Iris pigment epithelial cell (primary cell): ENCODE data around the gene SLC41A1.
A peak's percentile ranks its signal among the peaks of the same experiment; 100 is the strongest.

Source experiments
- DNase-seq: peaks from one replicate; pipeline ENCODE4 v3.0.0-alpha.2; 2011; ENCODE audit warnings: low read depth

SLC41A1 gene

DNA sequence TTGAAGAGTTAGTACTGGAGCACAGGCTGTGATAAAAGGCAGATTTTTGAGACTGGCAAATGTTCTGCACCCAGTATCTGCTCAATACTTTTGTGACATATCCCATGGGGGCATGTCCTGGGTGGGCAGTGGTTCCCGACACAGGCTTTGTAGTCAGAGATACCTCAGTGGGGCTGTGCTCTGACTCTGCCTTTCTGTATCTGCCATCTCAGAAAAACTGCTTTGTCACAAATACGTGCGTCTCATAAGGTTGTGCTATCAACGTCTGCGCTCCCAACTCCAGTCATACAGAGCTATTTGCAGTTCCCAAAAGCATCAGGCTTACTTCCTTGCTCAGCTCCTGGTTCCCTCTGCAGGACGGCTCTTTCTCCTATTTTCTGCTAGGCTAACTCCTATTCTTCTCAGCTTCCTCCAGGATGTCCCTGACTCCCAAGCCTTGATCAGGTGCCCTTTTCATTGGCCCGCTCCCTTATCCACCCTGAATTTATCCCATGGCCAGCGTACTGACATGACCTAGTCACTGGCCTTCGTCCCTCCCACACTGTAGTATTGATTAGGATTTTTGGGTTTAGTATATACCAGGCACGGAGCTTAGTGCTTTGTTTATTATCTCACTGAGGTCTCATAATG, 25.6 kb downstream of the SLC41A1 start:
- DNase-seq: no peak

DNA sequence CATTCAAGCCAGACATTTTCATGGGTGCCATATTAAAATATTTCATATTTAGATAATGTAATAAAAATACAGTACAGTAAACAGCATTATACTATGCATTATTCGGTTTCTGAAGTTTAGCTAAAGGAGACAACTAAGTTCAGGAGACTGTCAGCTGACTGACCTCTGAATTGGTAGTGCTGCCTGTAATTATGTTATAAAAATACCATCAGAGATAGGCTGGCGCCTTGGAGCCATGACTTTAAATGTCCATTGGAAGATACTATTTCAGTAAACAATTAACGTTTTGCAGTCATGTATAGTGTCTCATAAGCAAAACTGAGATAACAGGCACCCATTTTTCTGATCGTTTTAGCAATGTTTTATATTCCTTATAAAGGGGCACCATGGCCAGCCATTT, 26.4 kb downstream of the SLC41A1 start:
- no peak for DNase-seq

DNA sequence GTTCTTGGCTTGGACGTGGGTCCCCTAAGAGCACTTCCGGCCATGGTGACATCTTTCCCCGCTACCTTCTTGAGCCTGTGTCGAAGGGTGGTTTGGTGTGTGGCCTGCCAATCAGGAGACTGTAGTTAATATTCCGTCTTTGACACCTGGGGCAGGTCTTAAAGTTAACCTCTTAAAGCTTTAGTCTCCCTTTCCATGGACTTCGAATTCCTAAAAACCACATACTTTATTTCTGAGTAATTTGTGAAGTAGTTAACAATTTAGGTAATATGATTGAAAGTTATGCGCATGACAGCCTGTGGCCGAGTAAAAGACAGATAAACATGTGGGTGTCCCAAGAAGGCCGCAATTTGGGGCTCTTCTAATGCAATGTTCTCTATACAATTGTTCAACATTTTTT, 27.6 kb downstream of the SLC41A1 start:
- DNase-seq: no peak

DNA sequence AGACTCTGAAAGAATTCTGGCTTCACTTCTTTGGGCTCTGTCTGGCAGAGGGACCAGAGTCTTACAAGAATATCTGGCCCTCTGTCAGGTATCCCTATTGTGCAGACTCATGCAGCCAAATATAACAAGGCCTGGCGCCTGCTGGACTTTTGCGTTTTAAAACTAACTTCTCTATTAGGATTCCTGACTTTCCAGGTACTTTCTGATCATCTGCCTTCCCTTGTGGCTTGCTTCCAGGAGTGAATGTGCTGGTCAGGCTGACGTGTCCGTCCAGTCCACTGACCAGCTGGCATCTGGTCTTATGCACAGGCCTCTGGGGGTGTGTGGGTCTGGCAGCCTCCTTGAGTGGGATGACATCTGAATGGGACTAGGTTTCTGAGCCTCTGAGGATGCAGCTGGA, 29.1 kb downstream of the SLC41A1 start:
- DNase-seq: peak; percentile 47

DNA sequence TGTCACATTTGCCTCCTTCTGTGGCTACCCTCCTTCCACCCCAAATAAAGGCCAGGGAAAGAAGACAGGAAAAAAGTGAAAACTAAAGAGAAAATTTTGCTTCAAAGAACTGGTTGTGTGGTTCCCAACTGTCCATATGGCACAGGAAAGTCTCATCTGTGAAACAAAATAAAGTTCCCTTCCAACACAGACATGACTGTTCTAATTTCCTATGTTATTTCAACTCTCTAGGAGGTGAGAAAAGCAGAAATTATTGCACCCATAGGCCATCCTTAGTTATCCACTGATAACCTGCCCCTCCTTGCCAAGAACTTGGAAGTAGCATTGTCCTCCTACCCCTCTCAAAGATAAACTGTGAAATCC, 29.6 kb downstream of the SLC41A1 start:
- DNase-seq: no peak

DNA sequence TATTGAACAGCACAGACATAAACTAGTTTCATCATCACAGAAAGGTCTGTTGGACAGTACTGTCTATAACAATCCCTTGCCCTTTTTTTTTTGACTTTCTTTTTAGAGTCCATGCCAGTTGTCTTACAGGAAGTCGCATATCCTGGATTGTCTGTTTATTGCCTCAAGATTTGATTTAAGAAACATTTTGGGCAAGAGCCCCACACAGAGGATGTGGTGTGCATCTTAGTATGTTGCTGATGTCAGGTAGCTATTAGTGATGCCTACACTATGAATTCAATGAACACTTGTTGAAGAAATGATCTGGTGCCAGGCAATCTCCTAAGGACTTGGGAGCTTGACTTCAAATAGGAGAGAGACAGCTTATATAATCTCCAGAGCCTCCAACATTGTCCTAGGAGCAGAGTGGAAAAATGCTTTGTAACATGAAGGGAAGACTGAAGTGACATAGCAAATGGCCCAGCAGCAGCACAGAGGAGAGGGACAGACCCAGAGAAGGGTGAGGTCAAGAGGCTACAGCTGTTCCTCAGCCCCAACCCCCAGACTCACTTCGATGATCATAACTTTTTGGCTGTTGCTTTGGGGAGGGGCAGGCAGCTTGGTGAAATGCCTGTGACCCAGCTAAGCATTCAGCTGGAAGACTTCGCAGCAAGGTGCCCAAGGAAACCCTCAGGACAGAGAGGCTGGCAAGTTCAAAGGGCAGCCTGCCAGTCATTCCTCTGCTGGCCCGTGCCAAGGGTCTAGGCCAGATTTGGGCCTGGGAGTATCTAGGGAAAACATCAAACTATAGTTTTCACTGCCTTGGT, 30.2 kb downstream of the SLC41A1 start:
- DNase-seq: no peak

DNA sequence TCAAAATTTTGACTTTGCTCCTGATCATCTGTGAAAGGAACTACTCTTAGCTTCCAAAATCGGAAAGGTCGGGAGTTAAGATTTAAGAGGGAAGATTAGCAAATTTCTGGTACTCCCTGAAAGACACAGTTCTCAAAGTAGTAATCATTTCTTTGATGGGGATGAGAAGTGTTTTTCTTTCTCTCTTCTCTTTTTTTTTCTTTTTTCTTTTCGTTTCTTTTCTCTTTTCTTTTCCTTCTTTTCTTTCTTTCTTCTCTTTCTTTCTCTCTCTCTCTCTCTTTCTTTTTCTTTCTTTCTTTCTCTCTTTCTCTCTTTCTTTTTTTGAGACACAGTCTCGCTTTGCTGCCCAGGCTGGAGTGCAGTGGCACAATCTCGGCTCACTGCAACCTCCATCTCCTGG, 32.7 kb downstream of the SLC41A1 start:
- DNase-seq: no peak

DNA sequence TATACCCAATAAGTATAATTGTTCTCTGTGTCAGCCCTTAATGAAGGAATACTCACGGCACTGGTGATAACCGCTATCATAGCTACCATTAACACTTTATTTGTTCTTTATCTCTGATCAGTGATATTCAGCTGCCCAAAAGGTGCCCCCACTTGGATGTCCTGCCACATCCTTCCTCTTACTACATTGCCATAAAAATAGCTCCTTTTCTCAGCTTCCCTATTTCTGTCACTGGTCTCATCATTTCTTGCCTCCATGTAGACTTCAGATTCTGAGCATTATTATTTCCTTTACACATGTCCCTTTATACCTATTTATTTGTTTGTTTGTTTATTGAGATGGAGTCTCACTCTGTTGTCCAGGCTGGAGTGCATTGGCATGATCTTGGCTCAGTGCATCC, 35.0 kb downstream of the SLC41A1 start:
- no peak for DNase-seq

DNA sequence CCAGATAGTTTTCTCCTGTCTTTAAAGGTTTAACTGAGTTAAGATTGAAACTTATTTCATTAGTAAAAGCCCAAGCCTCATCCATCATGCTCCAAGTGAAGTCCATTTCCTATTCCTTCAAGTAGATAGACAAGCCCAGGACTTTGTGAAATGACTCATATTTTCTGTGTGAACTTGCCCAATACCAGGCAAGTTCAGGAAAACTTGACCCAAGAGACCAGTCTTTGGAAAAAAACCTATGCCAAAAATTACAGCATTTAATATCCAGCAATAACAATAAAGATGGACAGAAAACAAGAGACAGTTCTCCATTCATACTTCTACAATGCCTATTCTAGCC, 37.3 kb downstream of the SLC41A1 start:
- DNase-seq: peak; percentile 78

DNA sequence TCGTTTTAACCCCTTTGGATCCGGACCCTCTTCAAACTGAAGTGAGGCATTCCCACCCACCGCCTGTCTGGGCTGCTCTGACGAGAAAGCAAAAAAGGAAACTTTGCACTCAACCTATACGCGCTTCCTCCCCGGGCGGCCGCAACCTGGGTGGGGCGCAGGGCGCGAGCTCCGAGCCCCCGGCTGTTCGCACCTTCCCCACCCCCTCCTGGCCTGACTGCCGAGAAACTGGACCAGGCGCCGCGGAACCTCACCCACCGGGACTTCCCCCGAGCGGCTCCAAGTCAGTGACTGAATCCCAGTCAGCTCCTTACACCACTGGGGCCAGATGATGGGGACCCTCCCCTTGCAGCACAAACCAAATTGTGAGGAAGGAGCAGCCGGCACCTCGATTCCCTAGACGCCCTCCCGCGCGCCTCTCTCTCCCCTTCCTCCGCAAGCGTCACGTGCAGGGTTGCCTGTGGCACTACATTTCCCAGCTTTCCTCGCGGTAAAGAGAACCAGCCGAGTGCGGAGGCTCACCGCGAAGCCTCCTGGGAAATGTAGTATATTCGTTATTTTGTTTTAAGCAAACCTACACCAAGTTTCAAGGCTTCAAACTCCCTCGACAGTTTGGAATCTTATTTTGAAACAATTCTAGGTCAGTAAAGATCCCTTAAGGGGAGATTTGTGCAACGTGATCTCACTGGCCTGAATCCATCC, 37.8 kb downstream of the SLC41A1 start, which contains the start of gene RAB29:
RAB29 (minus strand) TSS at position 468 of the 702 bp plus-strand sequence. CDS start 526 bp downstream, outside the sequence.
- DNase-seq: peak; percentile 81

DNA sequence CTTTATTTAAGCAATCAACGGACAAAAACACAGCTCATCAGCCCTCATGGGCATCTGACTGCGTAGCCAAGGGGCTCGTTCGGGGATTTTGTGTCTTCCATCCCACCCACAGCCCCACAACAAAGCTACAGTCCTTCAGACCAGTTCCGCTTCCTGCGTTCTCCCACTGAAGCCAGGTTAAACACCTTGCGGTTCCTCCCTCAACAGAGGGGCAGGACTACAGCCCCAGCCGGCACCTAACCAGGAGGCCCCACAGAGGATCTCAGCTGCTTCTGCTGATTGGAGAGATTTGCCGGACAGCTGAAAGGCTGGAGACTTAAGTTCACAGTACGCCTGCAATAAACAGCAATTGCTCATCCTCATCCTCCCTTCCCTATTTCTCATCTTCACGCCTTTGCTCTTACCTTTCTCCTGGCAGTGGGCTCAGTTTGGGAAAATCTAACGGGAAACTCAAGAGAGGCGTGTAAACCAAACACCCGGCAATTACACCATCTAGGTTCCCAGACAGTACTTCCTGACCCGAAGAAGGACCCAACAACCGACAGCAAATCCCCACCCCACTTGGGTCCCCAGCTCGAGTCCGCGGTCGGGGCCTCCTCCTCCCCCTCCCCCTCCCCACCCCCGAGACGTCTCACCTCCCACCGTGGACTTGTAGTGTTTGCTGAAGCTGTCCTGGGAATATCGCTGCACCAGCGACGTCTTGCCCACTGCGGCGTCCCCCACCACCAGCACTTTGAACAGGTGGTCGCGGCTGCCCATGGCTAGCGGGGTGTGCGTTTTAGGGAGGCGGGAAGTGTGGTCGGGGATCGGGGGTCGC, 38.6 kb downstream of the SLC41A1 start:
- DNase-seq: peak; percentile 37

DNA sequence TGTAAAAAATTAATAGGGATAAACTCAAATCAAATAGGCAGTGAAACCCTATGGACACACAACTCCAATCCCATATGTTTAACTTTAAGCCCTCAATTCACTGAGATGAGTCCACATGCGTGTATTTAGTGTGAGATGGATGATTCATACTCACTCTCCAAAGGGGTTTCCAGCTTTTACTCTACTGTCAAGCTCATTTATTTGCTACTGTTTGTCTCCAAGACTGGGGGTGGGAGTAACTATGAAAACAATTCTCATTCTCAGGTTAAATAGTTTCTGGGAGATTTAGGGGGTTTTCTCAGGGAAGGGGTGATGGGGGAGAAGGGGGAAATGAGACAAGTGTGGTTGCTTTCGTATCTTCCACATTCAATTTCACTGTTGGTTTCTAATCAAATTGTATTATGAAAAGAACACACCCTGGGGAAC, 40.4 kb downstream of the SLC41A1 start:
- DNase-seq: no peak

DNA sequence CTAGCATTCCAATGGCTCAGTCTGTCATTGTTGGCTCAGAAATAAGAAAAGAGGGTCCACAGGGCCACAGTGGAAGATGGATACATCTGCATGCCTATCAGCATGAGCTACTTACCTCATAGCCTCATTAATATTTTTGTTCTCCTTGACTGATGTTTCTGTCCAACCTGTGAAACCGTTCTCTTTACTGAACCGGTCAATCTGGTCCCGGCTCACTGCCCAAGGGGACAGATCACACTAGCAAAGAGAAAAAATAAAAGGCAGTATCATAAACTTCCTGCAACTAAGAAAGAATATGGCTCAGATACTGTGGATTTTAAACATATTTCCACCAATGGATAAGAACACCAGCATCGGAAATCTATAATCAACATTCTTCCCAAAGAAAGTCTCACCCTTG, 42.4 kb downstream of the SLC41A1 start:
- DNase-seq: no peak

DNA sequence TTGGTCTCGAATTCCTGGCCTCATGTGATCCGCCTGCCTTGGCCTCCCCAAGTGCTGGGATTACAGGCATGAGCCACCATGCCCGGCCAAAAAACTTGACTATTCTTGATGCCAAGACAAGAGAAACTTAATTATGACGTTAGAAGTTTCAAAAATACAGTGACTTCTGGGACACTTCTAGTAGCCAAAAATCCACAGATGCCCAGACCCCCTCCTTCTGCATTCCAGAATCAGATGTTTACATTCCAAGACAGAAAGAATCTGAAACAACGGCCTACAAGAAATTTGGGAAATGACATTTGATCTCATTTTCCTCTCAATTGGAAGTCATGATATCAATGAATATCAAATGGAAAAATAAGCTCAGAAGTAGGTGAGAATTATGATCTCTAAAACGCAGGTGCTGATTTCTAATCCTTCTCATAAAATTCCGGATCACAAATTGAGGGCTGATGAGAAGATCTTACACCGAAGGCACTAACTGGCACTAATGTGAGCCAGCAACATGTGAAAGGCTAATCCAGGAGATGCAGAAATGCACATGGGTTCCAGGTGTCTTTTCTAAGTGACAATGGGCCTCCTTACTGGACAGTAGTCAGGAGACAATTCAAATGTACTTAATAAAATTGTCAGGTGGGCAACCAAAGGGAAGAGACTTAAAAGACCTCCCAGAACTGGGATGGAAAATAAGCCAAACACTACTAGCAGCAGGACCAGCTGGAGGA, 43.2 kb downstream of the SLC41A1 start:
- no peak for DNase-seq

DNA sequence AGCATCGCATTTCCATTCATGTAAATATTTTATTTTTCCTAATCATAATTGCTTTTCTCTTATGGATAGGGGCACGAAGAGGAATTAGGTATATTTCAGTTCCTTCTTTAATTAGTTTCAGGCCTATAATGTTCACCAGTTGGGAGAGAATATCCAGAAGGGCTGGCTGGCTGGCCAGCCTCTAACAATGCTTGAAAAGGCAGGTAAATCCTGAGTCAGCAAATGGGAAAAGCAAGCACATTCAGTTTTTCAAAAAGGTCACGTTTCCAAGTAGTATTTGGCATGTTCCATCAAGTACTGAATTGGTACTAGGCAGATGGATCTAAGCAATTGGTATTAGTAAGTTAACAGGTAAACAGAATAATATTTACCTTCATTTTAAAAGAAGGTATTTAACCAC, 45.8 kb downstream of the SLC41A1 start:
- DNase-seq: no peak

DNA sequence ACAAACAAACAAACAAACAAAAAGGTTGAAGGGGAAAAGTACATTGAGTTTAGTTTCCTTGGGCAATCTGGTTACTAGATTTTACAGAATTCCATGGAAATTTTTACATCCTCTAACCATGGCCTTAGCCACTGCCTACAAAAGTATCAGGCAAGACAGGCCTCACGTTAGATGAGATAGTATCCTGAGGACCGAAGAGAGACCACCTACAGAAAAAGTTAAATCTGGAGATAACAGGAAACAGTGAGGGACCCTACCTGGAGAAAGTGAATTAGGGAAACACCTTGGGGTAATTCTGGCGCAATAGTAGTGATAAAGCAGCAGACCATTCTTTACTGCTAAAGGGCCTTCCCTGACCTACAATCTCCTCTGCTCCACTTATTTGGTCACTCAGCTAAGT, 46.4 kb downstream of the SLC41A1 start:
- no peak for DNase-seq

DNA sequence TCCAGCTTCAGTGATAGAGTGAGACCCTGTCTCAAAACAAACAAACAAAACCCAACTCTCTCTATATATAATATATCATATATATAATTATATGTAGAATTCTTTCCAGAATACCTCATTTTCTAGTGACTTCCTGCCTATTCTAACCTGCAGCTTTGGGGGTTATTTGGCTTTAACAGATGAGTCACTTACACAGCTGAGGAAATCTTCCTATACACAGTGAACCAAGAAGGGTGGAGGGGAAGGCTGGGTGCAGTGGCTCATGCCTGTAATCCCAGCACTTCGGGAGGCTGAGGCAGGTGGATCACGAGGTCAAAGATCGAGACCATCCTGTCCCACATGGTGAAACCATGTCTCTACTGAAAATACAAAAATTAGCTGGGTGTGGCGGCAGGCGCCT, 47.0 kb downstream of the SLC41A1 start:
- peak; percentile 72 for DNase-seq

DNA sequence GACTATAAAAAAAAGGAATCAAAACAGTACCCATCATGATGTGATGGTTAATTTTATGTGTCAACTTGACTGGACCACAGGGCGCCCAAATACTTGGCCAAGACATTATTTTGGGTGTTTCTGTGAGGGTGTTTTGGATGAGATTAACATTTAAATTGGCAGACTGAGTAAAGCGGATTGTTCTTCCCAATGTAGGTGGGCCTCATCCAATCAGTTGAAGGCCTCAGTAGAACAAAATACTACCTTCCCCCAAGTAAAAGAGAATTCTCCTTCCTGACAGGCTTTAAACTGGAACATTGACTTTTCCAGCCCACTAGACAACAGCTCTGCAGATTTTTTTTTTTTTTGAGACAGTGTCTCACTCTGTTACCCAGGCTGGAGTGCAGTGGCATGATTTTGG, 48.4 kb downstream of the SLC41A1 start:
- DNase-seq: no peak

DNA sequence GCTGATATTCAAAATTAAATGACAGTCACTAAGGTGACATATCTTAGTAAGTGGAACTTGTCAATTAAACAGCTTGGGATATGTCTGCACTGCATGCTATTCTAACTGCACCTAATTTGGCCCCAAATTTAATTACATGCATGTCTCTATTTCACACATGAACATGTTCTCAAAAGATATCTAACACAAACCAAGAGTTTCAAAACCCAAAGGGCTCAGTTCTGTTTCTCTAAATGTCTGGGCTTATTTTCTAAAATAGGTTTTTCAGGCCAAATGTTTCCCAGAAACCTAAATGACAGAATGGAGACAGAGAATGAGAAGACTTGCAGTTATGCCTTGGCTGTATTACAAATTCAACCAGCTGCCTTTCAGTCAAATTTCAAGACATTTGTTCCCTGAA, 49.0 kb downstream of the SLC41A1 start:
- DNase-seq: no peak

DNA sequence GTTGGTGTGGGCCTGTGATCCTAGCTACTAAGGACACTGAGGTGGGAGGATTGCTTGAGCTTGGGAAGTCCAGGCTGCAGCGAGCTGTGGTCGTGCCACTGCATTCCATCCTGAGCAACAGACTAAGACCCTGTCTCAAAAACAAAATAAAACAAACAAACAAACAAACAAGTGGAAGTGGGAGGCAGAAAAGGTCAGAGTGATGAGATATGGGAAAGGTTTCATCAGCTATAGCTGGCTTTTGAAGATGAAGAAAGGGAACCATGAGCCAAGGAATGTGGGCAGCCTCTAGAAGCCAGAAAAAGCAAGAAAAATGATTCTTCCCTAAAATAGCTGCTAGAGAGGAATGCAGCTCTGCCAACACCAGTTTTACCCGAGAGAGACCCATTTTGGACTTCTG, 52.4 kb downstream of the SLC41A1 start:
- DNase-seq: no peak

DNA sequence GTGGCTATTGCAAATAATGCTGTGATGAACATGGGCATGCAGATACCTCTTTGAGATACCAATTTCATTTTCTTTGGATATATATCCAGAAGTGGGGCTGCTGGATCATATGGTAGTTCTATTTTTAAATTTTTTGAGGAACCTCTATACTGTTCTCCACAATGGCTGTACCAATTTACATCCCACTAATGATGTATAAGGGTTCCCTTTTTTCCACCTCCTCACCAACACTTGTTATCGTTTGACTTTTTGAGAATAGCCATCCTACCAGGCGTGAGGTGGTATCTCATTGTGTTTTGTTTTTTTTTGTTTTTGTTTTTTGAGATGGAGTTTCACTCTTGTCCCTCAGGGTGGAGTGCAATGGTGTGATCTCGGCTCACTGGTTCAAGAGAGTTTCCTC, 56.4 kb downstream of the SLC41A1 start:
- DNase-seq: no peak

DNA sequence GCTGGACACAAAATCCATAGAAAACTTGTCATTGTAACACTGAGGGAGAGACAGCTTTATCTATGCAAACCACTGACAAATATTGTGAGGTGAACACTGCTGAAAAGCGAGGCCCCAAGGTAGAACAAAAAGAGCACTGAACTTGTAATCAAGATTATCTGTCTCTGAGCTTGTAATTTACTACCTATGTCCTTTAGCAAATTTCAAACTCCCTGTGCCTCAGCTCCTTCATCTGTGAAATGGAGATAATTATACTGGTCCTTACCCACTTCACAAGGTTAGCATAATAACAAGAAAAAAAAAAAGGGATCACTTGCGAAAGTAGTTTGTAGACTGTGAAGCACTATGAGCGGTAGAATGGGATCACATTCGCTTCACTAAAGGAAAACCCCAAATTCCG, 58.1 kb downstream of the SLC41A1 start:
- no peak for DNase-seq
